Mononuclear cell (primary cell): ENCODE data around the gene PTBP3. TPM values are rescaled to one million over a fixed set of nuclear protein-coding genes. Genes with fewer than 3 reads are reported as not detected.
"Not testable (repeated sequence)": the region's sequence is repeated elsewhere in the genome, so short reads cannot be mapped to it uniquely, and the experiment has no call there.

Source experiments
- H3K27me3 ChIP-seq: 2 replicates; pipeline ENCODE4 v1.6.0; 2011; ENCODE audit warnings: low read length, control low read depth; ENCODE audit not compliant: insufficient read depth
- H3K4me1 ChIP-seq: 2 replicates; pipeline ENCODE4 v1.5.1; 2011; ENCODE audit warnings: mild to moderate bottlenecking, low read length, control low read depth; ENCODE audit not compliant: insufficient read depth
- H3K4me3 ChIP-seq: 2 replicates; pipeline ENCODE4 v1.5.1; 2011; ENCODE audit warnings: mild to moderate bottlenecking, low read length, moderate library complexity
- H3K9me3 ChIP-seq: 2 replicates; pipeline ENCODE4 v1.5.1; 2011; ENCODE audit warnings: low read depth, mild to moderate bottlenecking, control low read depth, low read length
- total RNA-seq: library from RNA; depleted of rRNA; stranded (reverse); fragments of >200 nt; gene quantifications from one replicate; pipeline ENCODE4 v1.2.3, GENCODE V29; 2012

PTBP3 gene
- total RNA-seq, 1 donor = 89.3 TPM

DNA sequence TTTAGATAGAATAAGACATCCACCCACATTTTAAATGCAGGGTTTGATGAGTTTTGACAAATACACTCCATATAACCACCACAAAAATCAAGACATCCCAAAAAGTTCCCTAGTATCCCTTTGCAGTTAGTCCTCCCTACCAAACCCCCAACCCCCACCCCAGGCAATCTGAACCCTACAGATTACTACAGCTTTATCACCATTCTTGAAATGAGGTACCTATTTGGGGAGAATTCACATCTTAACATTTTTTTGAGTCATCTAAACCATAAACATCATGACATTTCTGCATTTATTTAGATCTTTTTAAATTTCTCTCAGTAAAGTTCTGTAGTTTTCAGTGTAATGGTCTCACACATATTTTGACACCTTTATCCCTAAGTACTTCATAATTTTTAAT is 53.9 kb downstream of the PTBP3 start:
- H3K27me3 ChIP-seq = no peaks in the 10 kb centered on the region
- peaks cover 9% of the 10 kb centered on the region for H3K9me3 ChIP-seq
- H3K4me1 ChIP-seq = no peaks in the 10 kb centered on the region
- H3K4me3 ChIP-seq = no peak overlapping the region

DNA sequence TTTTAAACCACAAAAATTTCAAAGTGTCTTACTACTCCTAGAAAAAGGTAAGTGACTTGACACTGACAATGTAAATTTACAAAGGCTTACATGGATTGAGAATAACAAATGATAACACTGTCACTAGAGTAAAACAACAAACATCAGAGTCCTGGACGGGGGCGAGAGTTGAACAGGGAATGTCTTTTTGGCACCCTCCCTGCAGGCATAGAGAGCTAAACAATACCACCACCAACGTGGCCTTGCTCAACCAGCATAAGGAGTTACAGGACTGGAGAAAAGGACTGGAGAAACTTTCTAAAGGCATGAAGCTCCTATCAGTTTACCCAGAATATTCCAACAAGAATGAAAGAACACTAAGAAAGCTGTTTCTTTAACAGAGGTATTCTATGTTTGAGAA is 55.3 kb downstream of the PTBP3 start:
- H3K27me3 ChIP-seq = no peaks in the 10 kb centered on the region
- no peaks in the 10 kb centered on the region for H3K4me1 ChIP-seq
- no peak overlapping the region for H3K4me3 ChIP-seq
- peaks cover under 1% of the 10 kb centered on the region for H3K9me3 ChIP-seq

DNA sequence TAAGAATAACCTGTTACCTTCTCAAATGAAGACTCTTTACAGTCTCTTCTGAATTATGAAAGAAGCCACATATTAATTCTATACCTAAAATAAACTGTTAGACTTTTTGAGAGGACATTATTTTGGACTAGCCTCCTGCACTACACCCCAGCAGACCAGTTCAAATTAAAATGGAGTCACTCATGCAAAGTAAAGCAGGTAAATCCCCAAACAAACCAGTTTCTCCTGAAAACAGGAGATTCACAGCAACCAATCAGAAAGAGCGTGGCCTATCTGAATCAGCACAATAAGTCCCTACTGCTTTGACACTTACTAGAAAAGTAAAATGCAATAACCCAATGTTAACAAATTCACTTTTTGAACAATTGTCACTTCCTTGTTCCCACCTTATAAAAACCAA is 58.8 kb downstream of the PTBP3 start:
- no peaks in the 10 kb centered on the region for H3K4me1 ChIP-seq
- H3K4me3 ChIP-seq = no peak overlapping the region
- H3K9me3 ChIP-seq = no peaks in the 10 kb centered on the region
- no peaks in the 10 kb centered on the region for H3K27me3 ChIP-seq

DNA sequence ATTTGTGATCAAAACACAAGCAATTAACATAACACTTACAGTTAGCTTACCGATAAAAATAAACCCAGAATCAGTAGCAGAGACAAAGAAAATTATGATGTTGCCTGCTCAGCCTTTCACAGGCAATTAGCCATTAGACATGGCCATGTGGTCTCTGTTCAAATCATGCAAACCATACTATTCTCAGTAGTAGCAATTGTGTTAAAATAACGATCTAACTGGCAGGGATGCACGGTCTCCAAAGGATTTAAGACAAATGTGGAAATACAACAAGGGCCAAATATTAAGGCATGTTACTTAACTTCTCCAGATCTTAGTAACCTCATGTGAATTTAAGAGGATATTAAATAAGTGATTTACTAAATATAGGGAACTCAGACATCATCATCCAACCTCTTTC is 59.5 kb downstream of the PTBP3 start:
- Histone ChIP-seq H3K4me3 (no peak overlapping the region), H3K9me3 (no peaks in the 10 kb centered on the region), H3K27me3 (no peaks in the 10 kb centered on the region), H3K4me1 (no peaks in the 10 kb centered on the region)

DNA sequence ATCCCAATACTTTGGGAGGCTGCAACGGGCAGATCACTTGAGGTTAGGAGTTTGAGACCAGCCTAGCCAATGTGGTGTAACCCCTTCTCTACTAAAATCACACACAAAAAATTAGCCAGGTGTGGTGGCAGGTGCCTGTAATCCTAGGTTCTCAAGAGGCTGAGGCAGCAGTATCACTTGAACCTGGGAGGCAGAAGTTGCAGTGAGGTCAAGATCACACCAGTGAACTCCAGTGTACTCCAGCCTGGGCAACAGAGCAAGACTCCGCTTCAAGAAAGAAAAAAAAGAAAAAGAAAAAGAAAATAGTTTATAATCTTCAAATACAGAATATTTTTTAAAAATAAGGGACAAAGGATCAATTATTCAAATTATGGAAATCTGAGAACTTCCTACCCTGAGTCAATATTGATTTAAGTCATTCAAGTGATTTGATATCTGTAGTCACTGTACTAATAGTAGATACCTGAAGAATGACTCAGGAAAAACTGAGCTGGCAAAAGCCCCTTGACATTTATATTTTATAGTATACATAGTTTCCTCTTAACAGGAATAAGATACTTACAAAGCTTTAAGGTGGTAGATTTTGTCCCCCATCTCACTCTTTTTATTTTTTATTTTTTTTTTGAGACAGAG is 61.8 kb downstream of the PTBP3 start:
- Histone ChIP-seq H3K9me3 (no peaks in the 10 kb centered on the region), H3K4me3 (no peak overlapping the region), H3K27me3 (no peaks in the 10 kb centered on the region), H3K4me1 (no peaks in the 10 kb centered on the region)

DNA sequence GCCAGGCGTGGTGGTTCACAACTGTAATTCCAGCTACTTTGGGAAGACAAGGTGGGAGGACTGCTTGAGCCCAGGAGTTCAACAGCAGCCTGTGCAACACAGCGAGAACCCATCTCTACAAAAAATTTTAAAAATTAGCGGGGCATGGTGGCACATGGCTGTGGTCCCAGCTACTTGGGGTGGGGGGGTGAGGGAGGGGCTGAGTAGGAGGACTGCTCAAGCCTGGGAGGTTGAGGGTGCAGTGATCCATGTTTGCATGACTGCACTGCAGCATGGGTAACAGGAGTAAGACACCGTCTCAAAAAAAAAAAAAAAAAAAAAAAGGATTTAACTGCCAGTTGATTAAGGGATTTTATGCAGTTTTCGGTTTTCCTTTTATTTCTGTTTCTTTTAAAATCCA is 65.0 kb downstream of the PTBP3 start:
- H3K4me1 ChIP-seq = no peaks in the 10 kb centered on the region
- no peaks in the 10 kb centered on the region for H3K27me3 ChIP-seq
- H3K9me3 ChIP-seq = no peaks in the 10 kb centered on the region
- H3K4me3 ChIP-seq = no peak overlapping the region

DNA sequence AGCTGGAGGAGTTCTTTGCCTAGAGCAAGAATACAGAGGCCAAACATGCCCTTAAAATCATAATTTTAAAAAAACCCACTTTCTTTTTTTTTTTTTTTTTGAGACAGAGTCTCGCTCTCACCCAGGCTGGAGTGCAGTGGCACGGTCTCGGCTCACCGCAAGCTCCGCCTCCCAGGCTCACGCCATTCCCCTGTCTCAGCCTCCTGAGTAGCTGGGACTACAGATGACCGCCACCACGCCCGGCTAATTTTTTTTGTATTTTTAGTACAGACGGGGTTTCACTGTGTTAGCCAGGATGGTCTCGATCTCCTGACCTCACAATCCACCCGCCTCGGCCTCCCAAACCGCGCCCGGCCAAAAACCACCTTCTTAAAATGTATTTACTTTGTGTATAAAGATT is 66.3 kb downstream of the PTBP3 start:
- not testable (repeated sequence) for H3K27me3 ChIP-seq, H3K4me1 ChIP-seq, H3K4me3 ChIP-seq, H3K9me3 ChIP-seq

DNA sequence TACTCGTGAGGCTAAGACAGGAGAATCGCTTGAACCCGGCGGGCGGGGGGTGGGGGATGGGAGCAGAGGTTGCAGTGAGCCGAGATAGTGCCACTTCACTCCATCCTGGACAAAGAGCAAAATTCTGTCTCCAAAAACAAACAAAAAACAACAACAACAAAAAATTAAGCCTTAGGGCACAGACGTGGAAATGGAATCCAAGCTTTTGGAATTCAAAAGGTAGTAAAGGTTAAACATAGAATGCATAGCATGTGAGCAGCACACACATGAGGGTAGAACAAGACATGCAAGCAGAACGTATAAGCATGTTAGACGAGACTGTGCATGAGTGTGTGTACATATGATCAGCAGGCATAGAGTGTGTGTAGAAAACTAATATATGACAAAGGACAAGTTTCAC is 68.0 kb downstream of the PTBP3 start:
- H3K4me3 ChIP-seq = no peak overlapping the region
- no peaks in the 10 kb centered on the region for H3K4me1 ChIP-seq
- no peaks in the 10 kb centered on the region for H3K27me3 ChIP-seq
- no peaks in the 10 kb centered on the region for H3K9me3 ChIP-seq

DNA sequence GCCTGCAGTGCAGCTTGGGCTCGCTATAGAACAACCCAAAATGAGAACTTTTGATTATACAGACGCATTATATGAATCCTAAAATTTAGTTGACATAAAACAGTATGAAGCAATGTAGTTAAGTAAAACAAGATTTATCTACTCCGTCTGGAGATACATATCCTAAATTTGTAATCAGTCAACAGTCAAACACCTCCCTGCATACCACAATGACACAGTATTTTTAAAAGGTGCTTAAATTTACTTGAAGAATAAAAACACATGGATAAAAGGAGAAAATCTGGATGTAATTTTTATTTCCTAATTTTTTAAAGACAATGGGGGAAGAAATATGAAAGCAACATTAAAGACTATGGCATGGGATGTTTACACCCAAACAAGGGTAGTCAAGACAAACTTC is 70.8 kb downstream of the PTBP3 start:
- Histone ChIP-seq H3K27me3 (no peaks in the 10 kb centered on the region), H3K4me3 (no peak overlapping the region), H3K4me1 (no peaks in the 10 kb centered on the region), H3K9me3 (no peaks in the 10 kb centered on the region)

DNA sequence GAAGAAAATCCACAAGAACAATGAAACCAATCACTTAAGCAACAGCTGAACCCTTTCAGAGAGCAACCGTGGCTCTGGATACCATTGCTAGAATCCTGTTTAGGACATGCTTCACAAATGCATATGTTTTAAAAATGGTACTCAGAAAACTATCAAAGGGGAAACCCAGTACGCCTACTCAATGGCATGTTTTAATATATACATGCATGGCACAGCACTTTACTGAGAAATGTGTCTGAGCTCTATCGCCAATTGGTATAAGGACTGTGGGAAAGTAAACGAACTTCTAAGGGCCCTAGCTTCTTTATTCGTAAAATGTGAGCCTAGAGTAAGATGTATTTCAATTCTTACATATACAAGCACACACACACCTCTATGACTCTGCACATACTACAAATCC is 72.3 kb downstream of the PTBP3 start:
- H3K9me3 ChIP-seq = no peaks in the 10 kb centered on the region
- H3K4me1 ChIP-seq = no peaks in the 10 kb centered on the region
- no peaks in the 10 kb centered on the region for H3K27me3 ChIP-seq
- no peak overlapping the region for H3K4me3 ChIP-seq

DNA sequence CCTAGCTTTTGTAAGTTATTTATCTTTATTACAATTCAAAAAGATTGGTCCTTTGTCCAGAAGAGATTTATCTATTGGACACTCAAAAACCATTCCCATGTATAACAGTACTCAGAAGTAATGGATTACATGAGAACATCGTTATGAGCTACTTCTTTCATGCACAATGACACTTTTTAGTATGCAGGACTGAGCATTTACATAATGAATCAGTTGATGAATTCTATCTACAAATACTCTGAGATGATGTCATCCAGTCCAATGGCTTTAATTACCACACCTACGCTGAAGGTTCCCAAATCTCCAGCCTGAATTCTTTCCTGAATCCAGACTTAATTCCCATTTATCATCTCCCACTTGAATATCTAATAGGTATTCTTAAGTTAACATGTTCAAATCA is 75.3 kb downstream of the PTBP3 start:
- no peaks in the 10 kb centered on the region for H3K9me3 ChIP-seq
- H3K27me3 ChIP-seq = no peaks in the 10 kb centered on the region
- H3K4me1 ChIP-seq = no peaks in the 10 kb centered on the region
- H3K4me3 ChIP-seq = no peak overlapping the region

DNA sequence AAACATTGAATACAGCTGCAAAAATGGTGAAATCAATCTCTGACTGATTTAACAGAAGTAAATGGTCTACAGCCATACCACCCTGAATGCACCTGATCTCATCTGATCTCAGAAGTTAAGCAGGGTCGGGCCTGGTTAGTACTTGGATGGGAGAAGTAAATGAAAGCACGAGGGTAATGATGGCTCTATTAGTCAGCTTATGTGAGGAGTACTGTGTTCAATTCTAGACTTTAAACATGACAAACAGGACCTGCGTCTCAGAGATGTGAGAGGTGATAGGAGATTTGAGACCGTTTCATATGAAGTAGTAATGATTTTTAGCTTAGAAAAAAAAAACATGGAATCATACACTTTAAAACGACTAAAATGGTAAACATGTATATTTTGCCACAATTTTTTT is 81.2 kb downstream of the PTBP3 start:
- Histone ChIP-seq H3K4me3 (no peak overlapping the region), H3K4me1 (no peaks in the 10 kb centered on the region), H3K27me3 (no peaks in the 10 kb centered on the region)

DNA sequence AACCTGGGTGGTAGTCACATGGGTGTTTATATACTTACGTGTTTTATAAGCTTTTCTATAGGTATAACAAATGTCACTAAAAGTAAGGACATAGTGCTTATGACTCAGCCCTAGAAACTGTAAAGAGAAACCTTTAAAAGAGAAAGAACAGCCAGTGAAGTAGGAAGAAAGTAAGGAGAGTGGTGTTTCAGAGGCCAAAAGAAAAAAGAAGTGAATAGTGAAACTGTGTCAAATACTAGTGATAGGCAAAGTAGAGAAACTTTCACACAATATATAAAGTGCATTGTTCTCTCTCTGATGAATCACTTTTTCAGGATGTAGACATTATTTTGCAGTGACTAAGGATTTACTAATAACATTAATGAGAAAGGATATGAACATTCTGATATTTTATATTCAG is 84.1 kb downstream of the PTBP3 start:
- Histone ChIP-seq H3K27me3 (no peaks in the 10 kb centered on the region), H3K4me1 (no peaks in the 10 kb centered on the region), H3K4me3 (no peak overlapping the region), H3K9me3 (no peaks in the 10 kb centered on the region)

More for the DNA sequence above, 81.2 kb downstream of the PTBP3 start:
- no peaks in the 10 kb centered on the region for H3K9me3 ChIP-seq

DNA sequence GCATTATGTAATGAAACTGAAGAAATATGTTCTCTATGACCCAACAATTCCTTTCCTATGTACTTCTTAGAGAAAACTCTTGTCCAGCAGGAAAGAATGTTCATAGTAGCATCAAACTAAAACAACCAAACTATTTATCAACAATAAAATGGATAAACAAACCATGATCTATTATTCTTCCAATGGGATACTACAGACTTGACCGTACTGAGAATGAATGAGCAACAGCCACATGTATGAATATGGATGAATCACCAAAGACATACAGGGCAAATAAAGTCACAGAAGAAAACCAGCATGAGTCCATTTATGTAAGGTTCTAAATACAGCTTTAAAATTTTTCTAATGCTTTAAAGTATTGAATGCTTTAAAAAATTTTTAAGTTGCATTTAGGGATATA is 84.7 kb downstream of the PTBP3 start:
- H3K27me3 ChIP-seq = no peaks in the 10 kb centered on the region
- H3K9me3 ChIP-seq = no peaks in the 10 kb centered on the region
- H3K4me1 ChIP-seq = no peaks in the 10 kb centered on the region
- no peak overlapping the region for H3K4me3 ChIP-seq

DNA sequence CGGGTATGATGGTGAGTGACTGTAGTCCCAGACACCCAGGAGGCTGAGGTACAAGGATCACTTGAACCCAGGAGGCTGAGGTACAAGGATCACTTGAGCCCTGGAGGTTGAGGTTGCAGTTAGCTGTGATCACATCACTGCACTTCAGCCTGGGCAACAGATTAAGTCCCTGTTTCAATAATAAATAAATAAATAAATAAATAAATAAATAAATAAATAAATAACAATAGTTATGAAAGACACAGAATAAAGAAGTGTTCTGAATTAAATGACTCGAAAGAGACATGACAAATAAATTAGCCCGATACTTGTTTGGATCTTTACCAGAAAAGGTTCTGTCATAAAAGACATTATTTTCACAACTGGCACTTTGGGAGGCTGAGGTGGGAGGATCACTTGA is 86.3 kb downstream of the PTBP3 start:
- Histone ChIP-seq H3K4me3 (no peak overlapping the region), H3K27me3 (no peaks in the 10 kb centered on the region), H3K4me1 (no peaks in the 10 kb centered on the region), H3K9me3 (no peaks in the 10 kb centered on the region)

DNA sequence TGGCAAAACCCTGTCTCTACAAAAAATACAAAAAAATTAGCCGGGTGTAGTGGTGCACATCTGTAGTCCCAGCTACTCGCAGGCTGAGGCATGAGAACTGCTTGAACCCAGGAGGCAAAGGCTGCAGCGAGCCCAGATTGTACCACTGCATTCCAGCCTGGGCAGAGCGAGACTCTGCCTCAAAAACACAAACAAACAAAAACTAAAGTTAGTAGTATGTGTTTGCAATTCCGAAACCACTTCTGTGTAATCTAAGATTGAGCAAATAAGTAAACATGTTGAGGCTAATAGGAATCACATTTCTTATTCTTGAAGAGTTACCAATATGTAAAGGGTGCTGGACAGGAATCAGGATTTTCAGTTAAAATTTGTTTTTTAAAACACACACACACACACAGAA is 88.3 kb downstream of the PTBP3 start:
- Histone ChIP-seq H3K9me3 (no peaks in the 10 kb centered on the region), H3K4me1 (no peaks in the 10 kb centered on the region), H3K4me3 (no peak overlapping the region), H3K27me3 (no peaks in the 10 kb centered on the region)
